Neural cell (in vitro differentiated cells): ENCODE results near the gene VWA5B1. TPM values are rescaled to one million over a fixed set of nuclear protein-coding genes. Genes with fewer than 3 reads are reported as not detected.

Source experiments
- H2AFZ ChIP-seq: fragments of 200-600, 300-800 bp; sonication (generic), shearing (Covaris generic); 2 replicates; pipeline ENCODE4 v1.6.0; 2014; ENCODE audit warnings: low read depth, mild to moderate bottlenecking, antibody characterized with exemption, low read length, moderate library complexity
- H3F3A ChIP-seq: fragments of 200-600 bp; shearing (Covaris generic); 2 replicates; pipeline ENCODE4 v1.6.1; 2016; ENCODE audit warnings: mild to moderate bottlenecking, moderate library complexity, mixed read lengths, antibody characterized with exemption, low read length; ENCODE audit not compliant: insufficient read depth, poor library complexity, severe bottlenecking
- H3K27ac ChIP-seq: fragments of 200-600, 300-800 bp; sonication (generic), shearing (Covaris generic); 2 replicates; pipeline ENCODE4 v1.5.1; 2014; ENCODE audit warnings: mild to moderate bottlenecking, low read length, moderate library complexity
- H3K27me3 ChIP-seq: fragments of 300-800, 200-600 bp; sonication (generic), shearing (Covaris generic); 2 replicates; pipeline ENCODE4 v1.6.0; 2014; ENCODE audit warnings: mild to moderate bottlenecking, low read depth, low read length, moderate library complexity; ENCODE audit not compliant: insufficient read depth
- H3K36me3 ChIP-seq: fragments of 300-800, 200-600 bp; sonication (generic), shearing (Covaris generic); 2 replicates; pipeline ENCODE4 v1.5.1; 2014; ENCODE audit warnings: mild to moderate bottlenecking, antibody characterized with exemption, low read length, moderate library complexity; ENCODE audit not compliant: insufficient read depth
- H3K4me2 ChIP-seq: fragments of 300-800, 200-600 bp; sonication (generic), shearing (Covaris generic); 2 replicates; pipeline ENCODE4 v1.6.0; 2014; ENCODE audit warnings: mild to moderate bottlenecking, low read length
- H3K4me3 ChIP-seq: fragments of 300-800, 200-600 bp; sonication (generic), shearing (Covaris generic); 2 replicates; pipeline ENCODE4 v1.5.1; 2014; ENCODE audit warnings: mild to moderate bottlenecking, low read length, moderate library complexity
- H3K79me2 ChIP-seq: fragments of 200-600 bp; shearing (Covaris generic); replicated peaks from 2 replicates; pipeline ENCODE4 v1.6.0; 2014; ENCODE audit warnings: mild to moderate bottlenecking, low read length, moderate library complexity; ENCODE audit not compliant: insufficient read depth
- H3K9ac ChIP-seq: fragments of 300-800, 200-600 bp; sonication (generic), shearing (Covaris generic); 2 replicates; pipeline ENCODE4 v1.6.1; 2016; ENCODE audit warnings: mild to moderate bottlenecking, low read length, mixed read lengths
- H3K9me2 ChIP-seq: fragments of 200-600 bp; shearing (Covaris generic); 2 replicates; pipeline ENCODE4 v1.6.1; 2016; ENCODE audit warnings: mild to moderate bottlenecking, low read length, mixed read lengths; ENCODE audit not compliant: insufficient read depth
- H3K9me3 ChIP-seq: fragments of 200-600, 300-800 bp; sonication (generic), shearing (Covaris generic); 2 replicates; pipeline ENCODE4 v1.6.1; 2016; ENCODE audit warnings: mild to moderate bottlenecking, mixed run types, low read length, moderate library complexity, mixed read lengths
- H4K20me1 ChIP-seq: fragments of 200-600 bp; shearing (Covaris generic); 2 replicates; pipeline ENCODE4 v1.6.1; 2016; ENCODE audit warnings: mild to moderate bottlenecking, mixed run types; ENCODE audit not compliant: insufficient read depth
- CTCF ChIP-seq: fragments of 450-650 bp; IDR thresholded peaks from 2 replicates; pipeline ENCODE4 v1.5.1; 2014; ENCODE audit warnings: antibody characterized with exemption, mild to moderate bottlenecking, moderate library complexity; ENCODE audit not compliant: poor library complexity, severe bottlenecking
- EP300 ChIP-seq: fragments of 450-650 bp; conservative IDR thresholded peaks from 2 replicates; pipeline ENCODE4 v1.6.1; 2014; ENCODE audit warnings: antibody characterized with exemption, mild to moderate bottlenecking, moderate library complexity; ENCODE audit not compliant: poor library complexity, severe bottlenecking
- EZH2 ChIP-seq: fragments of 200-600, 300-800 bp; shearing (Covaris generic), sonication (generic); IDR thresholded peaks from 2 replicates; pipeline ENCODE4 v1.6.1; 2014; ENCODE audit warnings: antibody characterized with exemption, low read length, borderline replicate concordance, mild to moderate bottlenecking; ENCODE audit not compliant: insufficient read depth, poor library complexity, severe bottlenecking
- MXI1 ChIP-seq: fragments of 450-650 bp; conservative IDR thresholded peaks from 2 replicates; pipeline ENCODE4 v1.6.1; 2014; ENCODE audit warnings: antibody characterized with exemption, mild to moderate bottlenecking; ENCODE audit not compliant: poor library complexity, severe bottlenecking
- POLR2AphosphoS5 ChIP-seq: IDR thresholded peaks from 2 replicates; pipeline ENCODE4 v1.6.1; 2012
- RAD21 ChIP-seq: fragments of 450-650 bp; conservative IDR thresholded peaks from 2 replicates; pipeline ENCODE4 v1.6.1; 2014; ENCODE audit warnings: antibody characterized with exemption, mild to moderate bottlenecking, moderate library complexity
- SMC3 ChIP-seq: fragments of 450-650 bp; conservative IDR thresholded peaks from 2 replicates; pipeline ENCODE4 v1.6.1; 2014; ENCODE audit warnings: antibody characterized with exemption, mild to moderate bottlenecking, moderate library complexity; ENCODE audit not compliant: poor library complexity
- TAF1 ChIP-seq: IDR thresholded peaks from 2 replicates; pipeline ENCODE4 v1.6.1; 2012; ENCODE audit warnings: low read depth
- polyA plus RNA-seq: library from polyadenylated mRNA; depleted of rRNA; stranded (reverse); fragments of >200 nt; gene quantifications from 2 replicates; pipeline ENCODE4 v1.2.3, GENCODE V29; 2014
- TF ChIP-seq, protein P1 (sequence below): IDR thresholded peaks from 2 replicates; pipeline ENCODE4 v1.6.1; 2012; ENCODE audit warnings: borderline replicate concordance

VWA5B1 gene
- polyA plus RNA-seq, 1 donor from 2014 or later: 0.27 TPM

GRCh38 chr1:20320704-20321103 lies 30.0 kb downstream of the VWA5B1 start:
- Histone ChIP-seq H3K27me3 (no peaks in the 10 kb centered on the region), H3K9me2 (no peaks in the 10 kb centered on the region), H3K9ac (no peak overlapping the region), H3K4me2 (no peak overlapping the region), H4K20me1 (no peaks in the 10 kb centered on the region), H3K4me3 (no peak overlapping the region), H3F3A (no peaks in the 10 kb centered on the region), H3K27ac (no peak overlapping the region), H3K36me3 (no peaks in the 10 kb centered on the region), H3K79me2 (no peaks in the 10 kb centered on the region), H3K9me3 (no peaks in the 10 kb centered on the region), H2AFZ (no peak overlapping the region)
- no peak for TF ChIP-seq TAF1
- no peak for TF ChIP-seq RAD21
- no peak for TF ChIP-seq POLR2AphosphoS5
- TF ChIP-seq CTCF: no peak
- no peak for TF ChIP-seq EP300
- TF ChIP-seq EZH2: no peak
- no peak for TF ChIP-seq MXI1
- TF ChIP-seq SMC3: no peak
- TF ChIP-seq, protein P1, sequence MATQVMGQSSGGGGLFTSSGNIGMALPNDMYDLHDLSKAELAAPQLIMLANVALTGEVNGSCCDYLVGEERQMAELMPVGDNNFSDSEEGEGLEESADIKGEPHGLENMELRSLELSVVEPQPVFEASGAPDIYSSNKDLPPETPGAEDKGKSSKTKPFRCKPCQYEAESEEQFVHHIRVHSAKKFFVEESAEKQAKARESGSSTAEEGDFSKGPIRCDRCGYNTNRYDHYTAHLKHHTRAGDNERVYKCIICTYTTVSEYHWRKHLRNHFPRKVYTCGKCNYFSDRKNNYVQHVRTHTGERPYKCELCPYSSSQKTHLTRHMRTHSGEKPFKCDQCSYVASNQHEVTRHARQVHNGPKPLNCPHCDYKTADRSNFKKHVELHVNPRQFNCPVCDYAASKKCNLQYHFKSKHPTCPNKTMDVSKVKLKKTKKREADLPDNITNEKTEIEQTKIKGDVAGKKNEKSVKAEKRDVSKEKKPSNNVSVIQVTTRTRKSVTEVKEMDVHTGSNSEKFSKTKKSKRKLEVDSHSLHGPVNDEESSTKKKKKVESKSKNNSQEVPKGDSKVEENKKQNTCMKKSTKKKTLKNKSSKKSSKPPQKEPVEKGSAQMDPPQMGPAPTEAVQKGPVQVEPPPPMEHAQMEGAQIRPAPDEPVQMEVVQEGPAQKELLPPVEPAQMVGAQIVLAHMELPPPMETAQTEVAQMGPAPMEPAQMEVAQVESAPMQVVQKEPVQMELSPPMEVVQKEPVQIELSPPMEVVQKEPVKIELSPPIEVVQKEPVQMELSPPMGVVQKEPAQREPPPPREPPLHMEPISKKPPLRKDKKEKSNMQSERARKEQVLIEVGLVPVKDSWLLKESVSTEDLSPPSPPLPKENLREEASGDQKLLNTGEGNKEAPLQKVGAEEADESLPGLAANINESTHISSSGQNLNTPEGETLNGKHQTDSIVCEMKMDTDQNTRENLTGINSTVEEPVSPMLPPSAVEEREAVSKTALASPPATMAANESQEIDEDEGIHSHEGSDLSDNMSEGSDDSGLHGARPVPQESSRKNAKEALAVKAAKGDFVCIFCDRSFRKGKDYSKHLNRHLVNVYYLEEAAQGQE: no peak

- Histone ChIP-seq H3K79me2 (no peaks in the 10 kb centered on the region), H3K4me3 (no peak overlapping the region), H3K36me3 (no peaks in the 10 kb centered on the region), H4K20me1 (no peaks in the 10 kb centered on the region), H3K9me3 (no peaks in the 10 kb centered on the region), H3F3A (no peaks in the 10 kb centered on the region), H3K27me3 (no peaks in the 10 kb centered on the region), H3K9me2 (no peaks in the 10 kb centered on the region), H3K9ac (no peak overlapping the region), H2AFZ (no peak overlapping the region), H3K27ac (no peak overlapping the region), H3K4me2 (no peak overlapping the region)
- TF ChIP-seq EP300 (no peak), EZH2 (no peak)
These were observed 30.9 kb downstream of the VWA5B1 start for GRCh38 chr1:20321573-20321972.
